GM23338 (cell line): ENCODE data around the gene RTEL1. TPM values are rescaled to one million over a fixed set of nuclear protein-coding genes. Genes with fewer than 3 reads are reported as not detected.

Experiments used
- ATAC-seq: fragments of 200-7000 bp; cut with Tn5 transposase; 3 replicates; pipeline ENCODE4 v1.9.1; 2020
- DNase-seq: peaks from one replicate; pipeline ENCODE4 v3.0.0-alpha.2; 2015; ENCODE audit warnings: low spot score
- H2AFZ ChIP-seq: fragments of 200-600 bp; sonication (generic); 2 replicates; pipeline ENCODE4 v1.8.0; 2016; ENCODE audit warnings: antibody characterized with exemption, mild to moderate bottlenecking, moderate library complexity
- H3F3A ChIP-seq: fragments of 200-600 bp; sonication (generic); replicated peaks from 2 replicates; pipeline ENCODE4 v1.8.0; 2017; ENCODE audit warnings: antibody characterized with exemption, mixed run types, low read depth
- H3K27ac ChIP-seq: fragments of 200-600 bp; sonication (generic); 2 replicates; pipeline ENCODE4 v1.6.1; 2016; ENCODE audit warnings: low read depth
- H3K27me3 ChIP-seq: fragments of 200-600 bp; sonication (generic); 2 replicates; pipeline ENCODE4 v1.8.0; 2016; ENCODE audit warnings: mild to moderate bottlenecking, mixed run types, moderate library complexity; ENCODE audit not compliant: insufficient read depth
- H3K36me3 ChIP-seq: fragments of 200-600 bp; sonication (generic); 2 replicates; pipeline ENCODE4 v1.8.0; 2016; ENCODE audit warnings: mild to moderate bottlenecking; ENCODE audit not compliant: insufficient read depth
- H3K4me1 ChIP-seq: fragments of 200-600 bp; sonication (generic); 2 replicates; pipeline ENCODE4 v1.8.0; 2016; ENCODE audit warnings: mild to moderate bottlenecking, moderate library complexity; ENCODE audit not compliant: insufficient read depth
- H3K4me2 ChIP-seq: fragments of 200-600 bp; sonication (generic); 2 replicates; pipeline ENCODE4 v1.7.1; 2017; ENCODE audit warnings: mixed run types
- H3K4me3 ChIP-seq: fragments of 200-600 bp; sonication (generic); 2 replicates; pipeline ENCODE4 v1.6.1; 2016; ENCODE audit warnings: mixed run types
- H3K79me2 ChIP-seq: fragments of 200-600 bp; sonication (generic); replicated peaks from 2 replicates; pipeline ENCODE4 v1.8.0; 2017; ENCODE audit warnings: mild to moderate bottlenecking; ENCODE audit not compliant: insufficient read depth
- H3K9me2 ChIP-seq: fragments of 200-600 bp; sonication (generic); 2 replicates; pipeline ENCODE4 v1.8.0; 2017; ENCODE audit not compliant: insufficient read depth
- H4K20me1 ChIP-seq: fragments of 200-600 bp; sonication (generic); replicated peaks from 2 replicates; pipeline ENCODE4 v1.8.0; 2017; ENCODE audit warnings: mild to moderate bottlenecking; ENCODE audit not compliant: insufficient read depth
- H3K27ac Mint-ChIP-seq: 2 replicates; pipeline ENCODE4 v1.8.0; 2020; ENCODE audit warnings: inconsistent platforms, mild to moderate bottlenecking, moderate library complexity, mixed read lengths
- H3K27me3 Mint-ChIP-seq: 3 replicates; pipeline ENCODE4 v1.8.0; 2022; ENCODE audit warnings: low read depth, mild to moderate bottlenecking, moderate library complexity, mixed read lengths, inconsistent platforms; ENCODE audit not compliant: insufficient read depth, poor library complexity
- H3K36me3 Mint-ChIP-seq: 3 replicates; pipeline ENCODE4 v1.8.0; 2021; ENCODE audit warnings: low read depth, mild to moderate bottlenecking, inconsistent platforms, moderate library complexity, mixed read lengths
- H3K4me1 Mint-ChIP-seq: 3 replicates; pipeline ENCODE4 v1.8.0; 2020; ENCODE audit warnings: mild to moderate bottlenecking, inconsistent platforms, mixed read lengths
- H3K4me3 Mint-ChIP-seq: 3 replicates; pipeline ENCODE4 v1.8.0; 2021; ENCODE audit warnings: moderate library complexity, mild to moderate bottlenecking, inconsistent platforms, mixed read lengths
- H3K9me3 Mint-ChIP-seq: 3 replicates; pipeline ENCODE4 v1.8.0; 2020; ENCODE audit warnings: moderate library complexity, mild to moderate bottlenecking, inconsistent platforms, mixed read lengths
- CREB1 ChIP-seq: fragments of 250-450 bp; sonication (Bioruptor Pico); IDR thresholded peaks from 2 replicates; pipeline ENCODE4 v1.5.0; 2020; ENCODE audit warnings: low read depth, mild to moderate bottlenecking, moderate library complexity
- JUNB ChIP-seq: IDR thresholded peaks from one replicate; pipeline ENCODE4 v1.6.1; 2016; ENCODE audit warnings: antibody characterized with exemption; ENCODE audit not compliant: unreplicated experiment
- NANOG ChIP-seq: IDR thresholded peaks from 2 replicates; pipeline ENCODE4 v1.6.1; 2016; ENCODE audit warnings: antibody characterized with exemption, borderline replicate concordance
- ZNF114 ChIP-seq: fragments of 250-450 bp; sonication (Bioruptor Pico); IDR thresholded peaks from 2 replicates; pipeline ENCODE4 v1.5.0; 2020; ENCODE audit warnings: mild to moderate bottlenecking, moderate library complexity
- polyA plus RNA-seq: library from polyadenylated mRNA; unstranded; fragments of >200 nt; fragmentation: Nextera tagmentation; extraction: Ambion mirVana; gene quantifications from 2 replicates; pipeline ENCODE4 v1.2.1, GENCODE V29; 2016
- total RNA-seq: library from RNA; depleted of rRNA; stranded (reverse); fragments of >200 nt; shearing (Covaris generic); gene quantifications from 2 replicates; pipeline ENCODE4 v1.2.3, GENCODE V29; 2014
- TF ChIP-seq, protein P1 (sequence below): fragments of 250-450 bp; sonication (Bioruptor Pico); IDR thresholded peaks from 2 replicates; pipeline ENCODE4 v1.5.0; 2020; ENCODE audit warnings: mild to moderate bottlenecking, moderate library complexity

The RTEL1 gene
- total and polyA plus RNA-seq, 2 experiments from 2014 or later = 14.2 to 34.5 TPM

DNA sequence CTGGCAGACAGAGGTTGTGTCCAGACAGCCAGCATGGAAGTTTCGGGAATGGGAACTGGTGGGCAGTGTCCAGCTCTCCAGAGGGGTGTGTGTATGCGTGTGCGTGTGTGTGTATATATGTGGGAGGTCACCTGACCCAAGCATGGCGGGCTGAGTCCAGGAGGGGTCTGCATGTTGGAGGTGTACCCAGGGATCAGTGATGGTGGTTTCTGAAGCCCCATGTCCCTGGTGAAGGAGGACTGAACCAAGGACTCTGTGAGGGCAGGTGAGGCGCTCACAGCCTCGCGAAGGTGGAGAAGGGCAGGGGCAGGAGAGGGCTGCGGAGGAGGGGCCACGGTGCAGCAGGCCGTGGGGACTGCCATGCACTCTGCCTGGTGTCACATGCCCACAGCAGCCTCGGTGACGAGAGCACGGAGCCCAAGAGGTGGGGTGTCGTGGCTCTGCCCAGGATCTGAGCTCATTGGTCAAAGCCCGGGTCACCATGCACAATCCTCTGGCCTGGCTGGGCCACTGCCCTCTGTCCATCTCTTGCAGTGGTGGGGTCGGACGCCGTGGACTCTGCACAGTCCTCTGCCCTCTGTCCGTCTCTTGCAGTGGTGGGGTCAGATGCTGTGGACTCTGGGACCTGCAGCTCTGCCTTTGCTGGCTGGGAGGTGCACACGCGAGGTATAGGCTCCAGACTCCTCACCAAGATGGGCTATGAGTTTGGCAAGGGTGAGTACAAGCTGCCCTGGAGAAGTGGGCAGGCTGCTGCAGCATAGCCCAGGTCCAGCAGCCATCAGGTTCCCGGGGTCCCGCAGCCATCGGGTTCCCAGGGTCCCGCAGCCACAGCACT, 76.2 kb downstream of the RTEL1 start (continued):
- TF ChIP-seq, protein P1, sequence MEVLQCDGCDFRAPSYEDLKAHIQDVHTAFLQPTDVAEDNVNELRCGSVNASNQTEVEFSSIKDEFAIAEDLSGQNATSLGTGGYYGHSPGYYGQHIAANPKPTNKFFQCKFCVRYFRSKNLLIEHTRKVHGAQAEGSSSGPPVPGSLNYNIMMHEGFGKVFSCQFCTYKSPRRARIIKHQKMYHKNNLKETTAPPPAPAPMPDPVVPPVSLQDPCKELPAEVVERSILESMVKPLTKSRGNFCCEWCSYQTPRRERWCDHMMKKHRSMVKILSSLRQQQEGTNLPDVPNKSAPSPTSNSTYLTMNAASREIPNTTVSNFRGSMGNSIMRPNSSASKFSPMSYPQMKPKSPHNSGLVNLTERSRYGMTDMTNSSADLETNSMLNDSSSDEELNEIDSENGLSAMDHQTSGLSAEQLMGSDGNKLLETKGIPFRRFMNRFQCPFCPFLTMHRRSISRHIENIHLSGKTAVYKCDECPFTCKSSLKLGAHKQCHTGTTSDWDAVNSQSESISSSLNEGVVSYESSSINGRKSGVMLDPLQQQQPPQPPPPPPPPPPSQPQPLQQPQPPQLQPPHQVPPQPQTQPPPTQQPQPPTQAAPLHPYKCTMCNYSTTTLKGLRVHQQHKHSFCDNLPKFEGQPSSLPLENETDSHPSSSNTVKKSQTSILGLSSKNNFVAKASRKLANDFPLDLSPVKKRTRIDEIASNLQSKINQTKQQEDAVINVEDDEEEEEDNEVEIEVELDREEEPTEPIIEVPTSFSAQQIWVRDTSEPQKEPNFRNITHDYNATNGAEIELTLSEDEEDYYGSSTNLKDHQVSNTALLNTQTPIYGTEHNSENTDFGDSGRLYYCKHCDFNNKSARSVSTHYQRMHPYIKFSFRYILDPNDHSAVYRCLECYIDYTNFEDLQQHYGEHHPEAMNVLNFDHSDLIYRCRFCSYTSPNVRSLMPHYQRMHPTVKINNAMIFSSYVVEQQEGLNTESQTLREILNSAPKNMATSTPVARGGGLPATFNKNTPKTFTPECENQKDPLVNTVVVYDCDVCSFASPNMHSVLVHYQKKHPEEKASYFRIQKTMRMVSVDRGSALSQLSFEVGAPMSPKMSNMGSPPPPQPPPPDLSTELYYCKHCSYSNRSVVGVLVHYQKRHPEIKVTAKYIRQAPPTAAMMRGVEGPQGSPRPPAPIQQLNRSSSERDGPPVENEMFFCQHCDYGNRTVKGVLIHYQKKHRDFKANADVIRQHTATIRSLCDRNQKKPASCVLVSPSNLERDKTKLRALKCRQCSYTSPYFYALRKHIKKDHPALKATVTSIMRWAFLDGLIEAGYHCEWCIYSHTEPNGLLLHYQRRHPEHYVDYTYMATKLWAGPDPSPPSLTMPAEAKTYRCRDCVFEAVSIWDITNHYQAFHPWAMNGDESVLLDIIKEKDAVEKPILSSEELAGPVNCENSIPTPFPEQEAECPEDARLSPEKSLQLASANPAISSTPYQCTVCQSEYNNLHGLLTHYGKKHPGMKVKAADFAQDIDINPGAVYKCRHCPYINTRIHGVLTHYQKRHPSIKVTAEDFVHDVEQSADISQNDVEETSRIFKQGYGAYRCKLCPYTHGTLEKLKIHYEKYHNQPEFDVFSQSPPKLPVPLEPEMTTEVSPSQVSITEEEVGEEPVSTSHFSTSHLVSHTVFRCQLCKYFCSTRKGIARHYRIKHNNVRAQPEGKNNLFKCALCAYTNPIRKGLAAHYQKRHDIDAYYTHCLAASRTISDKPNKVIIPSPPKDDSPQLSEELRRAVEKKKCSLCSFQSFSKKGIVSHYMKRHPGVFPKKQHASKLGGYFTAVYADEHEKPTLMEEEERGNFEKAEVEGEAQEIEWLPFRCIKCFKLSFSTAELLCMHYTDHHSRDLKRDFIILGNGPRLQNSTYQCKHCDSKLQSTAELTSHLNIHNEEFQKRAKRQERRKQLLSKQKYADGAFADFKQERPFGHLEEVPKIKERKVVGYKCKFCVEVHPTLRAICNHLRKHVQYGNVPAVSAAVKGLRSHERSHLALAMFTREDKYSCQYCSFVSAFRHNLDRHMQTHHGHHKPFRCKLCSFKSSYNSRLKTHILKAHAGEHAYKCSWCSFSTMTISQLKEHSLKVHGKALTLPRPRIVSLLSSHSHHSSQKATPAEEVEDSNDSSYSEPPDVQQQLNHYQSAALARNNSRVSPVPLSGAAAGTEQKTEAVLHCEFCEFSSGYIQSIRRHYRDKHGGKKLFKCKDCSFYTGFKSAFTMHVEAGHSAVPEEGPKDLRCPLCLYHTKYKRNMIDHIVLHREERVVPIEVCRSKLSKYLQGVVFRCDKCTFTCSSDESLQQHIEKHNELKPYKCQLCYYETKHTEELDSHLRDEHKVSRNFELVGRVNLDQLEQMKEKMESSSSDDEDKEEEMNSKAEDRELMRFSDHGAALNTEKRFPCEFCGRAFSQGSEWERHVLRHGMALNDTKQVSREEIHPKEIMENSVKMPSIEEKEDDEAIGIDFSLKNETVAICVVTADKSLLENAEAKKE (CRISPR knock-in tag) = no peak
- TF ChIP-seq CREB1 (CRISPR knock-in tag) (no peak), JUNB (no peak)

DNA sequence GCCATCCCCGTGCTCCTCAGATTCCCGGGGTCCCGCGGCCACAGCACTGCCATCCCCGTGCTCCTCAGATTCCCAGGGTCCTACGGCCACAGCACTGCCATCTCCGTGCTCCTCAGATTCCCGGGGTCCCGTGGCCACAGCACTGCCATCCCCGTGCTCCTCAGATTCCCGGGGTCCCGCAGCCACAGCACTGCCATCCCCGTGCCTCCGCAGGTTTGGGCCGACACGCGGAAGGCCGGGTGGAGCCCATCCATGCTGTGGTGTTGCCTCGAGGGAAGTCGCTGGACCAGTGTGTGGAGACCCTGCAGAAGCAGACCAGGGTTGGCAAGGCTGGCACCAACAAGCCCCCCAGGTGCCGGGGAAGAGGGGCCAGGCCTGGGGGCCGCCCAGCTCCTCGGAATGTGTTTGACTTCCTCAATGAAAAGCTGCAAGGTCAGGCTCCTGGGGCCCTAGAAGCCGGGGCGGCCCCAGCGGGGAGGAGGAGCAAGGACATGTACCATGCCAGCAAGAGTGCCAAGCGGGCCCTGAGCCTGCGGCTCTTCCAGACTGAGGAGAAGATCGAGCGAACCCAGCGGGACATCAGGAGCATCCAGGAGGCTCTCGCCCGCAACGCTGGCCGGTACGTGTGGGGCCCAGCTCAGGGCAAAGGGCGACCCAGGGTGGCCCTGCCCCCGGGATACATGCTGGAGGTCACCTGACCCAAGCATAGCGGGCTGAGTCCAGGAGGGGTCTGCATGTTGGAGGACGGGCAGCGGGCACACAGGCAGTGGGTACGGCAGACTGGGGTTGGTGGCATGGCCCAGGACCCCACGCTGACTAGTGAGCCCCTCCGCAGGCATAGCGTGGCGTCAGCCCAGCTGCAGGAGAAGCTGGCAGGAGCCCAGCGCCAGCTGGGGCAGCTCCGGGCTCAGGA, 77.1 kb downstream of the RTEL1 start:
- H3K4me1 Mint-ChIP-seq = no peaks in the 10 kb centered on the region
- Histone ChIP-seq H3K4me3 (no peak overlapping the region), H3K27me3 (peaks cover 6% of the 10 kb centered on the region), H4K20me1 (no peaks in the 10 kb centered on the region), H3K4me2 (no peak overlapping the region), H3K27ac (no peak overlapping the region), H3K4me1 (no peaks in the 10 kb centered on the region; the same call in 1 of the 2 replicates), H3K9me2 (0 out of 2 replicates have a peak, but pooled peaks cover 5% of the 10 kb centered on the region), H3K36me3 (no peaks in the 10 kb centered on the region), H3K79me2 (no peaks in the 10 kb centered on the region), H2AFZ (no peak overlapping the region), H3F3A (peaks cover 12% of the 10 kb centered on the region)
- DNase-seq (no peak), ATAC-seq (no peak)
- peaks cover 10% of the 10 kb centered on the region for H3K36me3 Mint-ChIP-seq
- H3K27me3 Mint-ChIP-seq = peaks cover 14% of the 10 kb centered on the region
- TF ChIP-seq NANOG (no peak), CREB1 (CRISPR knock-in tag) (no peak), ZNF114 (CRISPR knock-in tag) (no peak)
- H3K4me3 Mint-ChIP-seq = no peak overlapping the region
- H3K27ac Mint-ChIP-seq = no peak overlapping the region
- H3K9me3 Mint-ChIP-seq = no peaks in the 10 kb centered on the region; the same call in 2 of the 3 replicates
